Right atrium auricular region (tissue), 2 donors: ENCODE measurements around the gene NID2. TPM values are rescaled to one million over a fixed set of nuclear protein-coding genes. Genes with fewer than 3 reads are reported as not detected.

Experiments used
- DNase-seq: peaks from one replicate; pipeline ENCODE4 v3.0.0-alpha.2; 2019; ENCODE audit warnings: low spot score
- H3K27ac ChIP-seq, 2 donors: fragments of 200-600 bp; sonication (generic); 1 replicate in 1 of 2; 2 replicates in 1 of 2; pipeline ENCODE4 v1.5.1; 2016 to 2019
- H3K27me3 ChIP-seq, 2 donors: fragments of 200-600 bp; sonication (generic); one replicate each; pipeline versions ENCODE4 v1.5.1 to v1.6.0; 2017 to 2019
- H3K36me3 ChIP-seq: fragments of 200-600 bp; sonication (generic); one replicate; pipeline ENCODE4 v1.5.1; 2016
- H3K4me1 ChIP-seq, 2 donors: fragments of 200-600 bp; sonication (generic); one replicate each; pipeline versions ENCODE4 v1.5.1 to v1.6.0; 2017 to 2019
- H3K4me3 ChIP-seq, 2 donors: fragments of 200-600 bp; sonication (generic); 1 replicate in 1 of 2; 2 replicates in 1 of 2; pipeline ENCODE4 v1.5.1; 2017 to 2019; ENCODE audit warnings: mild to moderate bottlenecking in 1 of 2, moderate library complexity in 1 of 2
- H3K9me3 ChIP-seq, 2 donors: fragments of 200-600 bp; sonication (generic); one replicate each; pipeline ENCODE4 v1.5.1; 2019
- total RNA-seq, 2 donors: library from RNA; depleted of rRNA; stranded (reverse); fragments of >200 nt; gene quantifications; one replicate each; pipeline ENCODE4 v1.1.0, GENCODE V29; 2016
- TF ChIP-seq, protein P1 (sequence below), 2 donors: fragments of 200-600 bp; sonication (generic); IDR thresholded peaks; one replicate each; pipeline ENCODE4 v1.5.1; 2019; ENCODE audit warnings: antibody characterized with exemption in 2 of 2

Gene NID2
- total RNA-seq, 2 donors from 2014 or later, result 23.0 to 41.2 TPM

- Histone ChIP-seq H3K36me3 (no peaks in the 10 kb centered on the region), H3K4me1 (peaks cover 0 to 72% of the 10 kb centered on the region in 2 donors), H3K27ac (peak overlapping the region; percentile 71 to 81), H3K9me3 (no peaks in the 10 kb centered on the region), H3K27me3 (no peaks in the 10 kb centered on the region), H3K4me3 (no peak overlapping the region)
- TF ChIP-seq, protein P1, sequence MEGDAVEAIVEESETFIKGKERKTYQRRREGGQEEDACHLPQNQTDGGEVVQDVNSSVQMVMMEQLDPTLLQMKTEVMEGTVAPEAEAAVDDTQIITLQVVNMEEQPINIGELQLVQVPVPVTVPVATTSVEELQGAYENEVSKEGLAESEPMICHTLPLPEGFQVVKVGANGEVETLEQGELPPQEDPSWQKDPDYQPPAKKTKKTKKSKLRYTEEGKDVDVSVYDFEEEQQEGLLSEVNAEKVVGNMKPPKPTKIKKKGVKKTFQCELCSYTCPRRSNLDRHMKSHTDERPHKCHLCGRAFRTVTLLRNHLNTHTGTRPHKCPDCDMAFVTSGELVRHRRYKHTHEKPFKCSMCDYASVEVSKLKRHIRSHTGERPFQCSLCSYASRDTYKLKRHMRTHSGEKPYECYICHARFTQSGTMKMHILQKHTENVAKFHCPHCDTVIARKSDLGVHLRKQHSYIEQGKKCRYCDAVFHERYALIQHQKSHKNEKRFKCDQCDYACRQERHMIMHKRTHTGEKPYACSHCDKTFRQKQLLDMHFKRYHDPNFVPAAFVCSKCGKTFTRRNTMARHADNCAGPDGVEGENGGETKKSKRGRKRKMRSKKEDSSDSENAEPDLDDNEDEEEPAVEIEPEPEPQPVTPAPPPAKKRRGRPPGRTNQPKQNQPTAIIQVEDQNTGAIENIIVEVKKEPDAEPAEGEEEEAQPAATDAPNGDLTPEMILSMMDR (IDR thresholded peaks at IDR 0.05), result no peak
- DNase-seq, result no peak
Measured at GRCh38 chr14:52053044-52053443, 15.8 kb downstream of the NID2 start.

DNA sequence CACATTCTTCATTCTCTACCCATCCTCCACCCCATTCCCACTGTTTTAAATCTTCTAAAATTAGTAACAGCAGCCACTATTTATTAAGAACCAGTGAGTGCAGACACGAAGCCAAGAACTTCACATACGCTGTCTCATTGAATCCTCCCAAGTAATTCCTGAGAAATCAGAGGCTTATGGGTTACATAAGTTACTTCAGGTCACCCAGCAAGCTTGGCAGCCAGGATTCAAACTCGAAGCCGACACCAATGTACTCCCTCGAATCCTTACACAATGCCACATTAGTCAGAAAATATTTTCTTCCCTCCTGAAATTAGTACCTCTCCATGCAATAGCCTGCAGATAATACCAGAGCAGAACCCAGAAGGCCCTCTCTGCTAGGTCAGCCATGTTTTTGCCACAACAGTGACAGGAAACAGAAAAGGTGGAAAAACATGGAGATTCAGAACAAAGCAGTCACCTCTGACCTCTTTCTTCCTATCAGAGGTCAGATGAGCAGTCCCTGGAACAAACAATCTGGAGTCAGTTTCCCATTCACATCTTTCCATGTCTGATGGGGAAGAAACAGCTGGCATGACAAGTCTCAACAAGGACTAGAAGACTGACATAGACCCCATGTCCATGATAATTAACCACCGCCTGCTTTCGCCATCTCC is 16.4 kb downstream of the NID2 start:
- peaks cover 0 to 77% of the 10 kb centered on the region in 2 donors for H3K4me1 ChIP-seq
- no peak overlapping the region for H3K4me3 ChIP-seq
- DNase-seq, result no peak

GRCh38 chr14:52051871-52052270 is 17.0 kb downstream of the NID2 start:
- TF ChIP-seq, protein P1 (IDR thresholded peaks at IDR 0.05), result no peak
- Histone ChIP-seq H3K36me3 (no peaks in the 10 kb centered on the region), H3K27me3 (no peaks in the 10 kb centered on the region), H3K27ac (peak overlapping the region; percentile 71 to 81), H3K9me3 (no peaks in the 10 kb centered on the region), H3K4me3 (no peak overlapping the region), H3K4me1 (peaks cover 0 to 83% of the 10 kb centered on the region in 2 donors)
- no peak for DNase-seq

More for the DNA sequence above, 16.4 kb downstream of the NID2 start:
- H3K9me3 ChIP-seq, result no peaks in the 10 kb centered on the region
- H3K27me3 ChIP-seq, result no peaks in the 10 kb centered on the region
- TF ChIP-seq, protein P1 (IDR thresholded peaks at IDR 0.05), result no peak
- H3K27ac ChIP-seq, result peak overlapping the region; percentile 71 to 81
- H3K36me3 ChIP-seq, result no peaks in the 10 kb centered on the region

- no peaks in the 10 kb centered on the region for H3K36me3 ChIP-seq
- no peaks in the 10 kb centered on the region for H3K27me3 ChIP-seq
- DNase-seq, result no peak
- TF ChIP-seq, protein P1 (IDR thresholded peaks at IDR 0.05), result no peak
- no peak overlapping the region for H3K4me3 ChIP-seq
- no peaks in the 10 kb centered on the region for H3K9me3 ChIP-seq
- peak overlapping the region; percentile 71 to 81 for H3K27ac ChIP-seq
- peaks cover 0 to 89% of the 10 kb centered on the region in 2 donors for H3K4me1 ChIP-seq
Measured at GRCh38 chr14:52051251-52051650, 17.6 kb downstream of the NID2 start.

DNA sequence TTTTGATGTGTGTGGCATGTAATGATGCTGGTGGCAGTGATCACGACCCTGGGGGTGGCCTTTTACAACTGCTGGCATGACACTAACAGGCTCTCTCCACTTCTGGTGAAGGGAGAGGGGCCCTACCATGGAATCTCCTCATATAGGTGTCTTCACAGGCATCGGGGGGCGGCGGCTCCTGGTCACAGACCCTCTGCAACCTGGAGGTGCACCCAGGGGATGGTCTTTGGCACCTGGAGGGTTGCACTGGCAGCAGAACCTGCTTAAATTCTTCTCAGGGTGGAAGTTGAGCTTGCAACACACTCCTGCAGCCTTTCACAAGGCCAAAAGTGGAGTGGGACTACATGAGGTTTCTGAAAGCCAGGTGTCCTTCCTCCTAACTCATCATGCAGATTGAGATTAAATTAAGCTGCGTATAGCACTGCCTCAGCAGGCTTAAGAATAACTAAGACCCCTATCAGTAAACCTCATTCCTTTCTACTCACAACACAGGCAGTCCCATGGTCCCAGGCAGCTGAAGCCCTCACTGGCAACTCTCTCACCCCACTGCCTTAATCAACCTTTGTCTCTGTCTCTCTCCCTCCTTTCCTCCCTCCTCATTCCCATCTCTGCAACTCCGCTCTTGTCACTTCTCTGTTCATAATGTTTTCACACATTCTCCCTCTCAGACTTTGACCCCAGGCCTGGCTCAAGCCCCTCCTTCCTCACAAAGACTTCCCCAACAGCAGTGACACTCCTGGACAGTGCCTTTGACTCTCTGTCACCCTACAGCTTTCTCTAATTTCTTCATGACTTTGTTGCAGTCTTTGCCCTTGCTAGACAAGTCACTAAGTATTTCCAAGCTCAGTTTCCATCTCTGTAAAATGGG is 18.9 kb downstream of the NID2 start:
- Histone ChIP-seq H3K4me3 (no peak overlapping the region), H3K27me3 (no peaks in the 10 kb centered on the region), H3K9me3 (no peaks in the 10 kb centered on the region), H3K27ac (peak overlapping the region; percentile 71 to 81), H3K4me1 (peaks cover 0 to 99% of the 10 kb centered on the region in 2 donors), H3K36me3 (no peaks in the 10 kb centered on the region)
- TF ChIP-seq, protein P1 (IDR thresholded peaks at IDR 0.05), result no peak
- DNase-seq, result no peak
